K562 (cell line): ENCODE results near the gene IMMP2L.

Experiments
- CTCF ChIP-seq, 3 experiments: IDR thresholded peaks in 2 of 3; conservative IDR thresholded peaks in 1 of 3; 2 replicates each; pipeline ENCODE4 v1.5.1; 2011 to 2012; ENCODE audit warnings: low read length in 3 of 3, mild to moderate bottlenecking in 3 of 3, control low read depth in 2 of 3, improper control_type of control experiment in 1 of 3, inconsistent platforms in 1 of 3, low read depth in 1 of 3, mixed read lengths in 1 of 3, moderate library complexity in 1 of 3; ENCODE audit not compliant: insufficient read depth in 2 of 3
- HDAC6 ChIP-seq: IDR thresholded peaks from 2 replicates; pipeline ENCODE4 v1.6.1; 2012; ENCODE audit warnings: low read depth, mild to moderate bottlenecking, control low read depth, inconsistent platforms, low read length, moderate library complexity
- TCF7L2 ChIP-seq: fragments of 150-350 bp; IDR thresholded peaks from 2 replicates; pipeline ENCODE4 v1.6.1; 2016; ENCODE audit warnings: low read depth, mild to moderate bottlenecking, low read length, moderate library complexity
- ZBTB9 ChIP-seq: fragments of 450-650 bp; formaldehyde crosslinking; IDR thresholded peaks from 2 replicates; pipeline ENCODE4 v1.4.0; 2020; ENCODE audit warnings: mild to moderate bottlenecking, moderate library complexity

GRCh38 chr7:110975486-110975885 lies 586.8 kb downstream of the IMMP2L start:
- no peak for TF ChIP-seq TCF7L2
- no peak for TF ChIP-seq ZBTB9
- TF ChIP-seq CTCF (IDR thresholded peaks at IDR 0.05 in 2 of 3, conservative IDR thresholded peaks at IDR 0.05 in 1 of 3; ENCODE audit: insufficient read depth in 2 of 3, low read depth in 1 of 3, low read length in 3 of 3) = no peak
- TF ChIP-seq HDAC6 = no peak
